GM12878 (cell line): ENCODE measurements around the gene ARHGAP15. TPM values are rescaled to one million over a fixed set of nuclear protein-coding genes. Genes with fewer than 3 reads are reported as not detected.

Experiments used
- ATAC-seq: fragments of 200-7000 bp; cut with Tn5 transposase; 3 replicates; pipeline ENCODE4 v1.9.1; 2020; ENCODE audit warnings: mild to moderate bottlenecking, moderate library complexity
- BruUV-seq: library from RNA; stranded (reverse); fragments of 400-500 nt; replicated peaks from 2 replicates; lab custom pipeline; 2021; lab: Mats Ljungman, UMichigan
- CTCF ChIA-PET: fragments of 300-600 bp; sonication (Branson Sonifier 250); formaldehyde crosslinking; extraction: SDS; loops from one replicate; lab custom pipeline; 2021; ENCODE audit warnings: inconsistent platforms; lab: Yijun Ruan, JAX
- POLR2A ChIA-PET: fragments of 350-600 bp; formaldehyde crosslinking; extraction: SDS; loops from one replicate; lab custom pipeline; 2021; ENCODE audit warnings: inconsistent platforms; lab: Charles Lee
- RAD21 ChIA-PET: fragments of 300-600 bp; sonication (Branson Sonifier 250); formaldehyde crosslinking; loops from one replicate; lab custom pipeline; 2023; ENCODE audit warnings: antibody characterized with exemption; ENCODE audit not compliant: unreplicated experiment; lab: Charles Lee
- SMC1A ChIA-PET: fragments of 300-600 bp; sonication (Branson Sonifier 250); formaldehyde crosslinking; loops from one replicate; lab custom pipeline; 2023; ENCODE audit not compliant: unreplicated experiment, uncharacterized antibody; lab: Charles Lee
- DNase-seq: peaks from one replicate; pipeline ENCODE4 v3.0.0-alpha.2; 2011; ENCODE audit warnings: low read depth, low spot score
- FAIRE-seq: peaks from 3 replicates; lab custom pipeline; 2011; peaks lifted over from hg19 to GRCh38; lab: Jason Lieb, UNC
- H2AFZ ChIP-seq: 2 replicates; pipeline ENCODE4 v1.6.0; 2011; ENCODE audit warnings: low read depth, low read length, control low read depth; ENCODE audit not compliant: control insufficient read depth
- H3K27ac ChIP-seq: 2 replicates; pipeline ENCODE4 v1.5.1; 2011; ENCODE audit warnings: control low read depth; ENCODE audit not compliant: control insufficient read depth, insufficient read depth
- H3K27me3 ChIP-seq, 2 experiments: replicated peaks in 1 of 2; 2 replicates each; pipeline versions ENCODE4 v1.6.0 to v1.6.1; 2011; ENCODE audit warnings: low read length in 1 of 2; ENCODE audit not compliant: control insufficient read depth in 2 of 2, insufficient read depth in 2 of 2
- H3K36me3 ChIP-seq, 2 experiments: 2 replicates each; pipeline ENCODE4 v1.5.1; 2011; ENCODE audit warnings: low read length in 1 of 2; ENCODE audit not compliant: control insufficient read depth in 2 of 2, insufficient read depth in 2 of 2
- H3K4me1 ChIP-seq: 2 replicates; pipeline ENCODE4 v1.6.1; 2011; ENCODE audit warnings: mild to moderate bottlenecking, low read length, moderate library complexity, mixed read lengths; ENCODE audit not compliant: control insufficient read depth, insufficient read depth
- H3K4me2 ChIP-seq: 2 replicates; pipeline ENCODE4 v1.6.0; 2011; ENCODE audit warnings: control low read depth; ENCODE audit not compliant: control insufficient read depth, insufficient read depth
- H3K4me3 ChIP-seq: fragments of 200-600 bp; sonication (generic); 2 replicates; pipeline ENCODE4 v1.5.1; 2016
- H3K79me2 ChIP-seq: 2 replicates; pipeline ENCODE4 v1.6.0; 2011; ENCODE audit warnings: low read length; ENCODE audit not compliant: control insufficient read depth, insufficient read depth
- H3K9ac ChIP-seq: 2 replicates; pipeline ENCODE4 v1.8.0; 2011; ENCODE audit warnings: low read length, control low read depth, mixed read lengths; ENCODE audit not compliant: control insufficient read depth, insufficient read depth
- H3K9me3 ChIP-seq: replicated peaks from 3 replicates; pipeline ENCODE4 v1.5.1; 2011; ENCODE audit warnings: mild to moderate bottlenecking, low read length; ENCODE audit not compliant: control insufficient read depth, insufficient read depth
- H4K20me1 ChIP-seq: 2 replicates; pipeline ENCODE4 v1.6.0; 2011; ENCODE audit not compliant: control insufficient read depth, insufficient read depth
- CBX5 ChIP-seq: sonication (generic); IDR thresholded peaks from 2 replicates; pipeline ENCODE4 v1.6.1; 2016; ENCODE audit warnings: low read depth, moderate library complexity, mild to moderate bottlenecking, inconsistent platforms
- EZH2 ChIP-seq: IDR thresholded peaks from 2 replicates; pipeline ENCODE4 v1.6.1; 2012; ENCODE audit warnings: low read depth, mild to moderate bottlenecking, control low read depth, inconsistent platforms, low read length, borderline replicate concordance; ENCODE audit not compliant: control insufficient read depth
- HDGF ChIP-seq: fragments of 450-650 bp; IDR thresholded peaks from 2 replicates; pipeline ENCODE4 v1.6.1; 2016; ENCODE audit warnings: antibody characterized with exemption
- IKZF1 ChIP-seq: fragments of 450-650 bp; conservative IDR thresholded peaks from 2 replicates; pipeline ENCODE4 v1.6.1; 2017; ENCODE audit warnings: antibody characterized with exemption, mild to moderate bottlenecking
- KAT2A ChIP-seq: conservative IDR thresholded peaks from 2 replicates; pipeline ENCODE4 v1.6.1; 2011; ENCODE audit warnings: low read depth, low read length; ENCODE audit not compliant: control insufficient read depth
- MTA3 ChIP-seq: IDR thresholded peaks from 2 replicates; pipeline ENCODE4 v1.6.1; 2012; ENCODE audit warnings: low read length, inconsistent platforms, borderline replicate concordance
- NR2F1 ChIP-seq: fragments of 450-650 bp; conservative IDR thresholded peaks from 2 replicates; pipeline ENCODE4 v1.6.1; 2017; ENCODE audit warnings: mild to moderate bottlenecking
- PML ChIP-seq: IDR thresholded peaks from 2 replicates; pipeline ENCODE4 v1.6.1; 2012; ENCODE audit warnings: low read length, inconsistent platforms
- TARDBP ChIP-seq: IDR thresholded peaks from 2 replicates; pipeline ENCODE4 v1.6.1; 2016; ENCODE audit warnings: borderline replicate concordance
- WGBS: methylation state at CpG from one replicate; pipeline ENCODE4 v1.1.6; 2016; ENCODE audit warnings: low lambda C conversion rate; ENCODE audit not compliant: insufficient replicate concordance, insufficient coverage; ENCODE audit errors: missing lambda C conversion rate; 5-methylcytosine and 5-hydroxymethylcytosine counted together
- in situ Hi-C: fragments of 300-500 bp; cut with MboI; formaldehyde crosslinking; loops from 9 replicates; pipeline ENCODE4 v1.14.3; 2018; ENCODE audit warnings: mixed read lengths
- intact Hi-C: fragments of 100-400 bp; cut with micrococcal nuclease; formaldehyde crosslinking; loops from one replicate; pipeline ENCODE4 v1.14.2; 2022; ENCODE audit not compliant: unreplicated experiment
- polyA plus RNA-seq, 11 experiments: library from polyadenylated mRNA; depleted of rRNA in 4 of 11; unstranded in 6 of 11; stranded (reverse) in 5 of 11; fragments of >200 nt; fragmentation: Nextera tagmentation in 4 of 11; fragmentation: Illumina TruSeq in 1 of 11; extraction: Ambion mirVana in 4 of 11; extraction: Trizol in 1 of 11; gene quantifications; 1 replicate in 1 of 11; 2 replicates in 10 of 11; pipeline versions ENCODE4 v1.2.1 to v1.2.3, GENCODE V29; 2011 to 2016; ENCODE audit warnings: inconsistent platforms in 2 of 11, missing spikeins in 2 of 11, low read depth in 1 of 11
- total RNA-seq, 4 experiments: library from RNA; depleted of rRNA in 3 of 4; stranded (reverse); fragments of >200 nt in 3 of 4; fragmentation: Illumina TruSeq in 1 of 4; extraction: Trizol in 1 of 4; gene quantifications; 2 replicates each; pipeline versions ENCODE4 v1.2.1 to v1.2.3, GENCODE V29; 2013 to 2021
- TF ChIP-seq, protein P1 (sequence below): fragments of 450-650 bp; IDR thresholded peaks from 2 replicates; pipeline ENCODE4 v1.6.1; 2018; ENCODE audit warnings: mild to moderate bottlenecking, low read depth, moderate library complexity; ENCODE audit not compliant: partially characterized antibody
- TF ChIP-seq, protein P2 (sequence below): IDR thresholded peaks from 2 replicates; pipeline ENCODE4 v1.6.1; 2012; ENCODE audit warnings: mild to moderate bottlenecking, low read depth, low read length
- TF ChIP-seq, protein P3 (sequence below), 3 experiments: IDR thresholded peaks in 2 of 3; conservative IDR thresholded peaks in 1 of 3; 2 replicates each; pipeline ENCODE4 v1.5.1; 2011; ENCODE audit warnings: low read depth in 3 of 3, low read length in 3 of 3, mild to moderate bottlenecking in 3 of 3, control low read depth in 2 of 3, moderate library complexity in 2 of 3, inconsistent platforms in 1 of 3, mixed read lengths in 1 of 3; ENCODE audit not compliant: control insufficient read depth in 2 of 3, insufficient read depth in 1 of 3; ENCODE audit errors: extremely low read depth in 1 of 3

The ARHGAP15 gene
- total and polyA plus RNA-seq, 10 of the 15 experiments (the other 5 are each of a cell fraction or from before 2014, with no cell fraction given): 38.0 to 92.6 (median 66.7) TPM

DNA sequence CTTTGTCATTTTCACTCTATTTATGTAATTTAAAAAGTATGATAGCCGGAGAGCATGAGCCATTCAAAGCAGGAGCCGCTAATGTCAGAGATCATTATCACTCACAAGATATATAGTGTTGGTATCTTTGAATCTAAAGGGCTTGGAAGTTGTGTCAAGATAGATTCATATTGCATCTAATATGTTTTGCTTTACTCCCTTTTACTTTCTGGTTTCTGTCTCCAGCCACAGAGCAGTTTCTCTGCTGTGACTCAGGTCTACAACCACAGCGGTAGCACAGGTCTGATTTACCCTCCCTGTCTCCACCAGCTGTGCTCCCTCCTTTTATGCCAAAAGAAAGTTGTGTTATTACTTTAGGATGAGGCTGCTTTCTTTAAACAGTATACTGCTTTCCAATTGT is 424.0 kb downstream of the ARHGAP15 start (continued):
- TF ChIP-seq NR2F1: no peak

DNA sequence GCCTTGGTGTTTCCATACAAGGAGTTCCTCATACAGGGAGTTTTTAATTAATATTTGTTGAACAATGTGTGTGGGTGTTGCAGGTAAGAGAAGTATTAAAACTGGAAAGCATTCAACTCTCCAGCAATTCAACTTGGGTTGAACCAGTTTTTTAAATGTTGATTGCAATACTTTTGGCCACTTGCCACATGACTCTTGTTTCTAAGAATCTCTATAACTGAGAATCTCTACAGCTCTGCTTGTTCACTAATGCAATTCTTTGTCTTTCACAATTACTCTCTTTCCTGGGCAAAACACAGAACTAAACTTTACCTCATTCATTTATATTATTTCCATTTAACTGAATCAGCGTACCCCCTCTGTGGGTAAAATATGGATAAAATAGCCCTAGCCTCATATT is 429.4 kb downstream of the ARHGAP15 start:
- Histone ChIP-seq H3K4me3 (no peak overlapping the region), H3K4me2 (no peak overlapping the region), H4K20me1 (no peaks in the 10 kb centered on the region), H3K4me1 (no peaks in the 10 kb centered on the region), H3K36me3 (0 out of 4 replicates have a peak, but pooled peaks cover 0 to 3% of the 10 kb centered on the region in 2 experiments), H3K79me2 (no peaks in the 10 kb centered on the region), H3K9me3 (no peaks in the 10 kb centered on the region), H2AFZ (no peak overlapping the region), H3K9ac (no peak overlapping the region), H3K27ac (no peak overlapping the region), H3K27me3 (no peaks in the 10 kb centered on the region)
- SMC1A ChIA-PET: interaction anchor here (1.6 kb wide), 1 partner anchor 100 kb away, joined by 4 read pairs; no protein-coding TSS in a partner anchor
- RAD21 ChIA-PET: no interaction called here
- in situ Hi-C loops: no loop called here
- no TSS peak for BruUV-seq
- FAIRE-seq (no peak), ATAC-seq (no peak), DNase-seq (no peak)
- no peak for TF ChIP-seq EZH2
- TF ChIP-seq IKZF1: no peak
- no peak for TF ChIP-seq KAT2A
- TF ChIP-seq MTA3: no peak
- TF ChIP-seq, protein P1, sequence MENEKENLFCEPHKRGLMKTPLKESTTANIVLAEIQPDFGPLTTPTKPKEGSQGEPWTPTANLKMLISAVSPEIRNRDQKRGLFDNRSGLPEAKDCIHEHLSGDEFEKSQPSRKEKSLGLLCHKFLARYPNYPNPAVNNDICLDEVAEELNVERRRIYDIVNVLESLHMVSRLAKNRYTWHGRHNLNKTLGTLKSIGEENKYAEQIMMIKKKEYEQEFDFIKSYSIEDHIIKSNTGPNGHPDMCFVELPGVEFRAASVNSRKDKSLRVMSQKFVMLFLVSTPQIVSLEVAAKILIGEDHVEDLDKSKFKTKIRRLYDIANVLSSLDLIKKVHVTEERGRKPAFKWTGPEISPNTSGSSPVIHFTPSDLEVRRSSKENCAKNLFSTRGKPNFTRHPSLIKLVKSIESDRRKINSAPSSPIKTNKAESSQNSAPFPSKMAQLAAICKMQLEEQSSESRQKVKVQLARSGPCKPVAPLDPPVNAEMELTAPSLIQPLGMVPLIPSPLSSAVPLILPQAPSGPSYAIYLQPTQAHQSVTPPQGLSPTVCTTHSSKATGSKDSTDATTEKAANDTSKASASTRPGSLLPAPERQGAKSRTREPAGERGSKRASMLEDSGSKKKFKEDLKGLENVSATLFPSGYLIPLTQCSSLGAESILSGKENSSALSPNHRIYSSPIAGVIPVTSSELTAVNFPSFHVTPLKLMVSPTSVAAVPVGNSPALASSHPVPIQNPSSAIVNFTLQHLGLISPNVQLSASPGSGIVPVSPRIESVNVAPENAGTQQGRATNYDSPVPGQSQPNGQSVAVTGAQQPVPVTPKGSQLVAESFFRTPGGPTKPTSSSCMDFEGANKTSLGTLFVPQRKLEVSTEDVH: no peak
- no peak for TF ChIP-seq CBX5
- TF ChIP-seq HDGF: no peak
- no peak for TF ChIP-seq TARDBP
- TF ChIP-seq PML: no peak
- TF ChIP-seq, protein P2, sequence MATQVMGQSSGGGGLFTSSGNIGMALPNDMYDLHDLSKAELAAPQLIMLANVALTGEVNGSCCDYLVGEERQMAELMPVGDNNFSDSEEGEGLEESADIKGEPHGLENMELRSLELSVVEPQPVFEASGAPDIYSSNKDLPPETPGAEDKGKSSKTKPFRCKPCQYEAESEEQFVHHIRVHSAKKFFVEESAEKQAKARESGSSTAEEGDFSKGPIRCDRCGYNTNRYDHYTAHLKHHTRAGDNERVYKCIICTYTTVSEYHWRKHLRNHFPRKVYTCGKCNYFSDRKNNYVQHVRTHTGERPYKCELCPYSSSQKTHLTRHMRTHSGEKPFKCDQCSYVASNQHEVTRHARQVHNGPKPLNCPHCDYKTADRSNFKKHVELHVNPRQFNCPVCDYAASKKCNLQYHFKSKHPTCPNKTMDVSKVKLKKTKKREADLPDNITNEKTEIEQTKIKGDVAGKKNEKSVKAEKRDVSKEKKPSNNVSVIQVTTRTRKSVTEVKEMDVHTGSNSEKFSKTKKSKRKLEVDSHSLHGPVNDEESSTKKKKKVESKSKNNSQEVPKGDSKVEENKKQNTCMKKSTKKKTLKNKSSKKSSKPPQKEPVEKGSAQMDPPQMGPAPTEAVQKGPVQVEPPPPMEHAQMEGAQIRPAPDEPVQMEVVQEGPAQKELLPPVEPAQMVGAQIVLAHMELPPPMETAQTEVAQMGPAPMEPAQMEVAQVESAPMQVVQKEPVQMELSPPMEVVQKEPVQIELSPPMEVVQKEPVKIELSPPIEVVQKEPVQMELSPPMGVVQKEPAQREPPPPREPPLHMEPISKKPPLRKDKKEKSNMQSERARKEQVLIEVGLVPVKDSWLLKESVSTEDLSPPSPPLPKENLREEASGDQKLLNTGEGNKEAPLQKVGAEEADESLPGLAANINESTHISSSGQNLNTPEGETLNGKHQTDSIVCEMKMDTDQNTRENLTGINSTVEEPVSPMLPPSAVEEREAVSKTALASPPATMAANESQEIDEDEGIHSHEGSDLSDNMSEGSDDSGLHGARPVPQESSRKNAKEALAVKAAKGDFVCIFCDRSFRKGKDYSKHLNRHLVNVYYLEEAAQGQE: no peak
- TF ChIP-seq, protein P3, sequence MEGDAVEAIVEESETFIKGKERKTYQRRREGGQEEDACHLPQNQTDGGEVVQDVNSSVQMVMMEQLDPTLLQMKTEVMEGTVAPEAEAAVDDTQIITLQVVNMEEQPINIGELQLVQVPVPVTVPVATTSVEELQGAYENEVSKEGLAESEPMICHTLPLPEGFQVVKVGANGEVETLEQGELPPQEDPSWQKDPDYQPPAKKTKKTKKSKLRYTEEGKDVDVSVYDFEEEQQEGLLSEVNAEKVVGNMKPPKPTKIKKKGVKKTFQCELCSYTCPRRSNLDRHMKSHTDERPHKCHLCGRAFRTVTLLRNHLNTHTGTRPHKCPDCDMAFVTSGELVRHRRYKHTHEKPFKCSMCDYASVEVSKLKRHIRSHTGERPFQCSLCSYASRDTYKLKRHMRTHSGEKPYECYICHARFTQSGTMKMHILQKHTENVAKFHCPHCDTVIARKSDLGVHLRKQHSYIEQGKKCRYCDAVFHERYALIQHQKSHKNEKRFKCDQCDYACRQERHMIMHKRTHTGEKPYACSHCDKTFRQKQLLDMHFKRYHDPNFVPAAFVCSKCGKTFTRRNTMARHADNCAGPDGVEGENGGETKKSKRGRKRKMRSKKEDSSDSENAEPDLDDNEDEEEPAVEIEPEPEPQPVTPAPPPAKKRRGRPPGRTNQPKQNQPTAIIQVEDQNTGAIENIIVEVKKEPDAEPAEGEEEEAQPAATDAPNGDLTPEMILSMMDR (IDR thresholded peaks at IDR 0.05 in 2 of 3, conservative IDR thresholded peaks at IDR 0.05 in 1 of 3; ENCODE audit: control insufficient read depth in 2 of 3, extremely low read depth in 1 of 3, insufficient read depth in 1 of 3, low read depth in 3 of 3, low read length in 3 of 3): no peak
- 100% methylated on average over 1 of the region's 1 CpG for WGBS
- POLR2A ChIA-PET: no interaction called here
- CTCF ChIA-PET: interaction anchor here (0.5 to 1.6 kb wide), 2 partner anchors 17 to 524 kb away, joined by 3 read pairs; no protein-coding TSS in a partner anchor
- intact Hi-C loops: no loop called here
